MM.1S (cell line): ENCODE data around the gene SPATA18.

Source experiments
- DNase-seq: peaks from one replicate; pipeline ENCODE4 v3.0.0-alpha.2; 2015
- H2AFZ ChIP-seq: fragments of 300-600 bp; sonication (generic); 2 replicates; pipeline ENCODE4 v1.6.0; 2016; ENCODE audit warnings: antibody characterized with exemption, low read length
- H3F3A ChIP-seq: fragments of 300-600 bp; sonication (generic); 2 replicates; pipeline ENCODE4 v1.6.1; 2016; ENCODE audit warnings: mild to moderate bottlenecking, antibody characterized with exemption, low read length, moderate library complexity, mixed read lengths; ENCODE audit not compliant: insufficient read depth
- H3K27ac ChIP-seq: fragments of 300-600 bp; sonication (generic); 2 replicates; pipeline ENCODE4 v1.5.1; 2016; ENCODE audit warnings: mild to moderate bottlenecking, low read length
- H3K27me3 ChIP-seq: fragments of 300-600 bp; sonication (generic); replicated peaks from 2 replicates; pipeline ENCODE4 v1.6.0; 2016; ENCODE audit warnings: low read length; ENCODE audit not compliant: insufficient read depth
- H3K36me3 ChIP-seq: fragments of 300-600 bp; sonication (generic); replicated peaks from 2 replicates; pipeline ENCODE4 v1.6.1; 2016; ENCODE audit warnings: mild to moderate bottlenecking, low read length, mixed read lengths; ENCODE audit not compliant: insufficient read depth
- H3K4me1 ChIP-seq: fragments of 300-600 bp; sonication (generic); 2 replicates; pipeline ENCODE4 v1.6.1; 2016; ENCODE audit warnings: low read length, mixed read lengths
- H3K4me2 ChIP-seq: fragments of 300-600 bp; sonication (generic); 2 replicates; pipeline ENCODE4 v1.6.0; 2016; ENCODE audit warnings: low read depth, low read length
- H3K4me3 ChIP-seq: fragments of 300-600 bp; sonication (generic); 2 replicates; pipeline ENCODE4 v1.5.1; 2016; ENCODE audit warnings: low read length, mixed read lengths
- H3K79me2 ChIP-seq: fragments of 300-600 bp; sonication (generic); 2 replicates; pipeline ENCODE4 v1.6.1; 2016; ENCODE audit warnings: mixed run types, low read length, mixed read lengths
- H3K9ac ChIP-seq: fragments of 300-600 bp; sonication (generic); 2 replicates; pipeline ENCODE4 v1.6.1; 2016; ENCODE audit warnings: low read length, mixed read lengths
- H3K9me2 ChIP-seq: fragments of 300-600 bp; sonication (generic); replicated peaks from 2 replicates; pipeline ENCODE4 v1.6.1; 2016; ENCODE audit warnings: mild to moderate bottlenecking, low read length, mixed read lengths; ENCODE audit not compliant: insufficient read depth
- H3K9me3 ChIP-seq: fragments of 300-600 bp; sonication (generic); replicated peaks from 2 replicates; pipeline ENCODE4 v1.6.1; 2016; ENCODE audit warnings: mild to moderate bottlenecking, low read length, mixed read lengths; ENCODE audit not compliant: insufficient read depth
- H4K20me1 ChIP-seq: fragments of 300-600 bp; sonication (generic); 2 replicates; pipeline ENCODE4 v1.6.1; 2016; ENCODE audit warnings: mild to moderate bottlenecking, low read length, moderate library complexity, mixed read lengths; ENCODE audit not compliant: insufficient read depth
- CTCF ChIP-seq: fragments of 300-600 bp; sonication (generic); IDR thresholded peaks from 2 replicates; pipeline ENCODE4 v1.5.1; 2016; ENCODE audit warnings: antibody characterized with exemption, low read length, mixed read lengths
- EZH2 ChIP-seq: fragments of 300-600 bp; sonication (generic); optimal IDR thresholded peaks from 2 replicates; pipeline ENCODE3; 2017; ENCODE audit warnings: low read depth, mild to moderate bottlenecking, antibody characterized with exemption, low read length, mixed read lengths
- EZH2phosphoT487 ChIP-seq: fragments of 300-600 bp; sonication (generic); IDR thresholded peaks from 2 replicates; pipeline ENCODE4 v1.6.1; 2018; ENCODE audit warnings: antibody characterized with exemption, low read length

Gene SPATA18

GRCh38 chr4:52094376-52095145 lies 43.5 kb downstream of the SPATA18 start:
- Histone ChIP-seq H3K36me3 (no peaks in the 10 kb centered on the region), H3K79me2 (no peaks in the 10 kb centered on the region), H3K9ac (no peak overlapping the region), H3F3A (no peaks in the 10 kb centered on the region), H3K4me1 (peaks cover 3% of the 10 kb centered on the region), H3K27ac (no peak overlapping the region), H2AFZ (no peak overlapping the region), H3K9me2 (no peaks in the 10 kb centered on the region), H3K4me3 (no peak overlapping the region), H3K27me3 (no peaks in the 10 kb centered on the region), H3K9me3 (no peaks in the 10 kb centered on the region), H4K20me1 (no peaks in the 10 kb centered on the region), H3K4me2 (no peak overlapping the region)
- no peak for DNase-seq
- TF ChIP-seq EZH2, result no peak
- no peak for TF ChIP-seq EZH2phosphoT487
- TF ChIP-seq CTCF, result no peak

DNA sequence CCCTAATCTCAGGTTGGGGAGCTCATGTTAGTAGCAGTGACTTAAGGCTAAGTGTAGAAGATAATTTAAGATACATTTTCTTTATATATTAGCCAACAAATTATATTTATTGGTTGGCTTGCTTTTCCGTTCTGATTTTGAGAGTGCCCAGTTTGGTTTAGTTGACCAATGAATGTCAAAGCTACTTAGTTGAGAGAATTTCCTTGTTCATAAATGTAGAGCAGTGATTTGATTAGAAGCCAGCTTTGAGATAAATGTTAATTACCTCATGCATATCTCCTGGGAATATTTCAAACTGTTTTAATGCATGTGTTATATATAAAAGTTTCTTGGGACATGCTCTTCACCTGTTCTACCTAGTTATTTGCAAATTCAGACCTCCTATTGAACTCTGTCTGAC lies 44.3 kb downstream of the SPATA18 start:
- Histone ChIP-seq H3K4me3 (no peak overlapping the region), H3K4me1 (peaks cover 11% of the 10 kb centered on the region), H4K20me1 (no peaks in the 10 kb centered on the region), H3K9ac (no peak overlapping the region), H3K36me3 (no peaks in the 10 kb centered on the region), H3K4me2 (no peak overlapping the region), H3K27me3 (no peaks in the 10 kb centered on the region), H3F3A (no peaks in the 10 kb centered on the region), H2AFZ (no peak overlapping the region), H3K9me3 (no peaks in the 10 kb centered on the region), H3K79me2 (no peaks in the 10 kb centered on the region), H3K27ac (no peak overlapping the region), H3K9me2 (no peaks in the 10 kb centered on the region)
- DNase-seq, result no peak
- TF ChIP-seq CTCF (no peak), EZH2 (no peak), EZH2phosphoT487 (no peak)

DNA sequence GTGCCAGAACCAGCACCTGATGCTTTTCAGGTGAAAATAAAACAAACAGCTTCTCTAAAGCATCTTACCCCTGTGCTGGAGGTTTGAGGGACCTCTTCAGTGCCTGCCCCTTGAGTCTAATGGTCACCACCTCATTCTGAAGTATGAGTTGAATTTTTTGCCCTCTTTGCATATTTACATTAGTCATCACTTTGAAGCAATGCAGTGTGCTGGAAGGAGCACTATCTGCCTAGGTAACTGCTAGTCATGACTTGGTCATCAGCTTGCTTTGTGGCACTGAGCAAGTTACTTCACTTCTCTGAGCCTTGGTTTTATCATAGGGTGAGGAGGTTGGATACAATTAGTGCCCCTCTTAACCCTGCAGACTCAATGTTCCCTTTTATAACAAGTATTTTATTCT lies 44.9 kb downstream of the SPATA18 start:
- H3K27me3 ChIP-seq, result no peaks in the 10 kb centered on the region
- peaks cover 17% of the 10 kb centered on the region for H3K4me1 ChIP-seq
- H3F3A ChIP-seq, result no peaks in the 10 kb centered on the region
- no peaks in the 10 kb centered on the region for H3K9me3 ChIP-seq
- H3K36me3 ChIP-seq, result no peaks in the 10 kb centered on the region
- no peaks in the 10 kb centered on the region for H3K79me2 ChIP-seq
- no peak overlapping the region for H3K27ac ChIP-seq
- H3K9ac ChIP-seq, result no peak overlapping the region
- no peak overlapping the region for H3K4me2 ChIP-seq
- H2AFZ ChIP-seq, result no peak overlapping the region
- no peak for DNase-seq
- H3K4me3 ChIP-seq, result no peak overlapping the region
- TF ChIP-seq CTCF (no peak), EZH2phosphoT487 (no peak), EZH2 (no peak)
- no peaks in the 10 kb centered on the region for H4K20me1 ChIP-seq
- H3K9me2 ChIP-seq, result no peaks in the 10 kb centered on the region
